Measurements from ENCODE around the gene EPHB2. TPM values are rescaled to one million over a fixed set of nuclear protein-coding genes. Genes with fewer than 3 reads are reported as not detected.

The EPHB2 gene
- total and polyA plus RNA-seq, 2 donors (not counting 3 experiments of a cell fraction or from before 2014, with no cell fraction given): 50.8 to 69.1 TPM

DNA sequence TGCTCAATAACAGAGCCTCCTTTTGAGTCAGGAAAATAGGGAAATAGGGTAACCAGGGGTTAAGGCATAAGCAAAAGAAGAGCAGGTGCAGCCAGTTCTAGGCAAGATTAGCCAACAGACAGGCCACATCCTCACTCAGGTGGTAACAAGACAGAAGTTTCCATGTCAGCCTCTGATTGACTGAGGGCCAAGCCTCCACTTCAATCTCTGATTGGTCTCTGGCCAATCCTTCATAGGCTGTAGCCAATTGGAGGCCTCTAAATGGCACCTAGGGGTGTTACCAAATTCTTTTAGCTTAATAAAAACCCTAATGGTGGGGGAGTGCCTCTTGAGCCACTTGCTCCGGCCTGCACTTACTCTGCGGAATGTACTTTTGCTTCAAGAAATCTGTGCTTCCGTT, 224.8 kb downstream of the EPHB2 start:
- H3K36me3 ChIP-seq (ENCODE audit: control insufficient read depth in 2 of 2, extremely low read depth in 1 of 2, insufficient read depth in 2 of 2, low read length in 2 of 2): no peaks in the 10 kb centered on the region
- H3K27me3 ChIP-seq (ENCODE audit: control insufficient read depth in 2 of 2, insufficient read depth in 2 of 2, low read length in 2 of 2): peaks cover 0 to 8% of the 10 kb centered on the region in 2 experiments
- no peaks in the 10 kb centered on the region for H3K79me2 ChIP-seq (ENCODE audit: control insufficient read depth, insufficient read depth, low read length)
- H3K9me3 ChIP-seq (replicated peaks; ENCODE audit: control insufficient read depth, insufficient read depth, low read length): no peaks in the 10 kb centered on the region
- no TSS peak for BruUV-seq (replicated peaks)
- POLR2A ChIA-PET: no interaction called here
- H2AFZ ChIP-seq (ENCODE audit: low read depth, low read length): no peak overlapping the region
- intact Hi-C loops (cut with micrococcal nuclease) (no loop called here), dilution Hi-C loops (cut with MboI; ENCODE audit: extremely low pct_ligation_motif_present, low sequenced_read_pairs) (no loop called here)
- CTCF ChIA-PET: interaction anchor here (7.9 kb wide), 1 partner anchor 259 kb away, joined by 149 read pairs; no protein-coding TSS in a partner anchor
- H3K4me3 ChIP-seq (replicated peaks in 1 of 3; ENCODE audit: insufficient read depth in 1 of 3, low read depth in 1 of 3, low read length in 3 of 3): no peak overlapping the region
- H3K4me1 ChIP-seq (ENCODE audit: control insufficient read depth, extremely low read depth, insufficient read depth, low read length): no peaks in the 10 kb centered on the region
- no peaks in the 10 kb centered on the region for H3K9me1 ChIP-seq (replicated peaks; ENCODE audit: control insufficient read depth, extremely low read depth, insufficient read depth, low read length)
- H4K20me1 ChIP-seq (replicated peaks; ENCODE audit: control insufficient read depth, extremely low read depth, insufficient read depth, low read length): no peaks in the 10 kb centered on the region
- DNase-seq (ENCODE audit: low read depth, low spot score) (no peak), FAIRE-seq (no peak)
- no peak overlapping the region for H3K4me2 ChIP-seq (ENCODE audit: insufficient read depth, low read length)
- H3K27ac ChIP-seq (ENCODE audit: insufficient read depth, low read depth, low read length): no peak overlapping the region
- no peak overlapping the region for H3K9ac ChIP-seq (replicated peaks; ENCODE audit: extremely low read depth, insufficient read depth, low read length)
- TF ChIP-seq, protein P1, sequence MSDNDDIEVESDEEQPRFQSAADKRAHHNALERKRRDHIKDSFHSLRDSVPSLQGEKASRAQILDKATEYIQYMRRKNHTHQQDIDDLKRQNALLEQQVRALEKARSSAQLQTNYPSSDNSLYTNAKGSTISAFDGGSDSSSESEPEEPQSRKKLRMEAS (IDR thresholded peaks at IDR 0.05; ENCODE audit: insufficient read depth, insufficient read length): no peak
- TF ChIP-seq MYC (IDR thresholded peaks at IDR 0.05; ENCODE audit: low read depth, low read length) (no peak), JUN (IDR thresholded peaks at IDR 0.05; ENCODE audit: borderline replicate concordance, insufficient read depth, insufficient read length, low read depth) (no peak), POLR2AphosphoS5 (IDR thresholded peaks at IDR 0.05; ENCODE audit: insufficient read depth, low read depth, low read length) (no peak), POLR2A (IDR thresholded peaks at IDR 0.05; ENCODE audit: low read depth, low read length) (no peak), FOS (IDR thresholded peaks at IDR 0.05; ENCODE audit: borderline replicate concordance, insufficient read depth, low read length) (no peak), EZH2 (IDR thresholded peaks at IDR 0.05; ENCODE audit: borderline replicate concordance, low read depth, low read length, severe bottlenecking) (no peak), GATA2 (IDR thresholded peaks at IDR 0.05; ENCODE audit: insufficient read depth, insufficient read length, low read depth, low read length) (no peak)
- TF ChIP-seq, protein P2, sequence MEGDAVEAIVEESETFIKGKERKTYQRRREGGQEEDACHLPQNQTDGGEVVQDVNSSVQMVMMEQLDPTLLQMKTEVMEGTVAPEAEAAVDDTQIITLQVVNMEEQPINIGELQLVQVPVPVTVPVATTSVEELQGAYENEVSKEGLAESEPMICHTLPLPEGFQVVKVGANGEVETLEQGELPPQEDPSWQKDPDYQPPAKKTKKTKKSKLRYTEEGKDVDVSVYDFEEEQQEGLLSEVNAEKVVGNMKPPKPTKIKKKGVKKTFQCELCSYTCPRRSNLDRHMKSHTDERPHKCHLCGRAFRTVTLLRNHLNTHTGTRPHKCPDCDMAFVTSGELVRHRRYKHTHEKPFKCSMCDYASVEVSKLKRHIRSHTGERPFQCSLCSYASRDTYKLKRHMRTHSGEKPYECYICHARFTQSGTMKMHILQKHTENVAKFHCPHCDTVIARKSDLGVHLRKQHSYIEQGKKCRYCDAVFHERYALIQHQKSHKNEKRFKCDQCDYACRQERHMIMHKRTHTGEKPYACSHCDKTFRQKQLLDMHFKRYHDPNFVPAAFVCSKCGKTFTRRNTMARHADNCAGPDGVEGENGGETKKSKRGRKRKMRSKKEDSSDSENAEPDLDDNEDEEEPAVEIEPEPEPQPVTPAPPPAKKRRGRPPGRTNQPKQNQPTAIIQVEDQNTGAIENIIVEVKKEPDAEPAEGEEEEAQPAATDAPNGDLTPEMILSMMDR (IDR thresholded peaks at IDR 0.05; ENCODE audit: extremely low read depth in 1 of 2, insufficient read depth in 1 of 2, low read depth in 1 of 2, low read length in 2 of 2): no peak
